IMR-90 (cell line): ENCODE data around the gene PINLYP.

ENCODE experiments used
- FOS ChIP-seq: fragments of 150-350 bp; IDR thresholded peaks from 2 replicates; pipeline ENCODE4 v1.6.1; 2016; ENCODE audit warnings: low read depth, low read length
- MAFK ChIP-seq: IDR thresholded peaks from 2 replicates; pipeline ENCODE4 v1.6.1; 2012; ENCODE audit warnings: low read depth, low read length, improper control_type of control experiment
- MXI1 ChIP-seq: IDR thresholded peaks from 2 replicates; pipeline ENCODE4 v1.6.1; 2012; ENCODE audit warnings: low read depth, mild to moderate bottlenecking, low read length, moderate library complexity, borderline replicate concordance
- POLR2A ChIP-seq: IDR thresholded peaks from 2 replicates; pipeline ENCODE4 v1.6.1; 2012; ENCODE audit warnings: mild to moderate bottlenecking, low read depth, low read length
- RAD21 ChIP-seq: IDR thresholded peaks from 2 replicates; pipeline ENCODE4 v1.6.1; 2012; ENCODE audit warnings: low read length, improper control_type of control experiment
- RCOR1 ChIP-seq: IDR thresholded peaks from 2 replicates; pipeline ENCODE4 v1.6.1; 2012; ENCODE audit warnings: mild to moderate bottlenecking, low read length, improper control_type of control experiment; ENCODE audit not compliant: insufficient replicate concordance
- RFX5 ChIP-seq: IDR thresholded peaks from 2 replicates; pipeline ENCODE4 v1.8.0; 2012; ENCODE audit warnings: low read depth, mild to moderate bottlenecking, low read length, moderate library complexity
- SMC3 ChIP-seq: fragments of 150-350 bp; IDR thresholded peaks from 2 replicates; pipeline ENCODE4 v1.6.1; 2016; ENCODE audit warnings: low read depth, mild to moderate bottlenecking, antibody characterized with exemption, low read length, moderate library complexity
- USF2 ChIP-seq: fragments of 150-350 bp; IDR thresholded peaks from 2 replicates; pipeline ENCODE4 v1.6.1; 2017; ENCODE audit warnings: mild to moderate bottlenecking, antibody characterized with exemption, low read length, low read depth
- TF ChIP-seq, protein P1 (sequence below): conservative IDR thresholded peaks from 2 replicates; pipeline ENCODE4 v1.5.1; 2012; ENCODE audit warnings: mild to moderate bottlenecking, low read depth, low read length, improper control_type of control experiment

- TF ChIP-seq USF2, result no peak
- TF ChIP-seq, protein P1, sequence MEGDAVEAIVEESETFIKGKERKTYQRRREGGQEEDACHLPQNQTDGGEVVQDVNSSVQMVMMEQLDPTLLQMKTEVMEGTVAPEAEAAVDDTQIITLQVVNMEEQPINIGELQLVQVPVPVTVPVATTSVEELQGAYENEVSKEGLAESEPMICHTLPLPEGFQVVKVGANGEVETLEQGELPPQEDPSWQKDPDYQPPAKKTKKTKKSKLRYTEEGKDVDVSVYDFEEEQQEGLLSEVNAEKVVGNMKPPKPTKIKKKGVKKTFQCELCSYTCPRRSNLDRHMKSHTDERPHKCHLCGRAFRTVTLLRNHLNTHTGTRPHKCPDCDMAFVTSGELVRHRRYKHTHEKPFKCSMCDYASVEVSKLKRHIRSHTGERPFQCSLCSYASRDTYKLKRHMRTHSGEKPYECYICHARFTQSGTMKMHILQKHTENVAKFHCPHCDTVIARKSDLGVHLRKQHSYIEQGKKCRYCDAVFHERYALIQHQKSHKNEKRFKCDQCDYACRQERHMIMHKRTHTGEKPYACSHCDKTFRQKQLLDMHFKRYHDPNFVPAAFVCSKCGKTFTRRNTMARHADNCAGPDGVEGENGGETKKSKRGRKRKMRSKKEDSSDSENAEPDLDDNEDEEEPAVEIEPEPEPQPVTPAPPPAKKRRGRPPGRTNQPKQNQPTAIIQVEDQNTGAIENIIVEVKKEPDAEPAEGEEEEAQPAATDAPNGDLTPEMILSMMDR, result no peak
- TF ChIP-seq POLR2A, result no peak
- TF ChIP-seq RAD21, result no peak
- TF ChIP-seq RCOR1, result no peak
- no peak for TF ChIP-seq FOS
- TF ChIP-seq RFX5, result no peak
- TF ChIP-seq SMC3, result no peak
- TF ChIP-seq MXI1, result no peak
- TF ChIP-seq MAFK, result no peak
These were observed 34.9 kb downstream of the PINLYP start for GRCh38 chr19:43610493-43610892.
